Right ventricle myocardium superior (tissue), 1 donor: Measurements from ENCODE around the gene MBNL1. TPM values are rescaled to one million over a fixed set of nuclear protein-coding genes. Genes with fewer than 3 reads are reported as not detected.

Experiments
- ATAC-seq: fragments of 200-7000 bp; cut with Tn5 transposase; one replicate; pipeline ENCODE4 v1.9.1; 2020; ENCODE audit warnings: mild to moderate bottlenecking; ENCODE audit not compliant: poor library complexity
- DNase-seq: peaks from one replicate; pipeline ENCODE4 v3.0.0-alpha.2; 2020
- intact Hi-C: fragments of 100-400 bp; cut with DNase I; formaldehyde crosslinking; loops from one replicate; pipeline ENCODE4 v1.11.2; 2022
- total RNA-seq: library from RNA; stranded (reverse); fragmentation: NEBNext Ultra II Directional; extraction: Animal tissue kit (Norgen Biotek cat#: 25700); gene quantifications from one replicate; pipeline ENCODE4 v1.2.1, GENCODE V29; 2021
- donor health status: DM: no; HTN: yes; CAD: no; lungs with severe emphysema.

Gene MBNL1
- total RNA-seq, 1 donor from 2014 or later: 182 TPM

GRCh38 chr3:152307829-152308474 lies 39.2 kb downstream of the MBNL1 start:
- ATAC-seq (peak; percentile 30), DNase-seq (no peak)
- intact Hi-C loops: no loop called here

DNA sequence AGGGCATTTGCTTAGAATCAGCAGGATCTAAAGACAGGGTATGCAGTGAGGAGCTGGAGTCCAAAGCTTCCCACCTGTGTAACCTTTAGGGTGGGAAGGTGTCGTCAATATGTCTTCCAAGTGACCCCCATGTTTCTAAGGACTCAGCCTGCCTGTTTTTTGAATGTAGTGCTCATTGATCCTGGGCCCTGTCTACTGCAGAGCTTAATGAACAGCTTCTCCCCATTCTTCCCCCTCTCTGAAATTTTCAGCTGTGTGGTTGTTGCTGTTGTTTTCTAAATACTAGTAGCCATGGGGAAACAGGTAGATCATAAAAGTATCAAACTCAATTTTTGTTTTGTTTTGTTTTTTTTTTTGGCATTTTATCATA lies 39.7 kb downstream of the MBNL1 start:
- ATAC-seq: peak; percentile 9
- intact Hi-C loops: no loop called here
- no peak for DNase-seq

DNA sequence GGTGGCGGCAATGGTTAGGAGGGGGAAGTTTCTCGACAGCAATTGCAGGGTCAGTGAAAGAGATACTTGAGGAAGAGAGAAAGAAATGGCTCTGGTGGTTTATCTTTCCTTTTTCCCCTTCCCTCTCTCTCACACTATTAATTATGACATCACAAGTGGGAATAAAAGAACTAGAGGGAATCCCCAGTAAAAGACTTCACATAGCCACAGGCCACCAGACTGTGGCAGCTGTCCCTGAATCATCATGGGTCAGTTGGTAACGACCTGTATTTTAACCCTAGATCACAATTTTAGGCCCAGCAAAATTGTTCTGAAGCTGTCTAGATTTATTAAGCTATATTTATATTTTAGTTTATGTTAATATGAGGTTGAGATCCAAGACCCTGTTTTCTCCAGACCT lies 40.3 kb downstream of the MBNL1 start:
- DNase-seq (no peak), ATAC-seq (peak; percentile 25)
- intact Hi-C loops: no loop called here

GRCh38 chr3:152309535-152310307 lies 41.0 kb downstream of the MBNL1 start:
- intact Hi-C loops: no loop called here
- ATAC-seq: no peak
- DNase-seq: no peak

DNA sequence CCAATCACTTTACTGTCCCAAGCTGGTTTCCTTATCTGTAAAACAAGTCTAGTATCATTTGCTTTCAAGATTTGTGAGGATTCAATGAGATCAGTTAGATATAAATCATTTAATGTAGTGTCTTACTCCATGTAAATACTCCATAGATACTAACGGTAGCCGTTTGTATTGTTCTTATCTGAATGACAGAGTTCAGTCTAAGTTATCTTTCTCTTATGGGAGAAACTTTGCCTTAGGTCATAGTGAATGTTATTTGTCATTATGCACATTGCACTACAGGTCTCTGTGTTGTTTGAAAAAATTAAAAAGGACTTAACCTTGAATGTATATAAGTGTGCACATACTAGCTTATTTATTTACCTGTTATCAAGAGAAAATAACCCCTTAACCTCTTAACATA lies 44.7 kb downstream of the MBNL1 start:
- no peak for ATAC-seq
- DNase-seq: no peak
- intact Hi-C loops: no loop called here

DNA sequence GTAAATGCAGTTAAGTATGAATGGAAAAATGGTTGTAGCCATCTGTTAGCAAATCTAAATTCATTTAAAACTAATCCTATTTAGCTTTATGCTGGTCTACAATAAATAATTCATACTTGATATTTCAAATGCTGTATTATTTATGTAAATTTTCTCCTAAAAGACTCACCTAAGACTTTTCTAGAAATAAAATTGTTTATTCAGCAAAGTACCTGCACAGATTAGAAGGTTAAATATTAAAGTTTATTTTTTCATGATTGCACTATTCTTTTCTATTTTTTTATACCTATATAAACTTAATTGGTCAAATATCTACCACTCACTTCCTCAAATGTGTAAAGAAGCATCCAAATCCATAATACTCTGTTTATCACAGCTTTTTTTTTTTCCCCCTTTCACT lies 45.2 kb downstream of the MBNL1 start:
- intact Hi-C loops: no loop called here

GRCh38 chr3:152314677-152315353 lies 46.1 kb downstream of the MBNL1 start:
- no peak for DNase-seq
- intact Hi-C loops: no loop called here
- ATAC-seq: peak; percentile 69

More for the DNA sequence above, 45.2 kb downstream of the MBNL1 start:
- ATAC-seq (no peak), DNase-seq (no peak)

GRCh38 chr3:152315623-152316022 lies 46.9 kb downstream of the MBNL1 start:
- ATAC-seq: peak; percentile 50
- DNase-seq: peak; percentile 40
- intact Hi-C loops: no loop called here

DNA sequence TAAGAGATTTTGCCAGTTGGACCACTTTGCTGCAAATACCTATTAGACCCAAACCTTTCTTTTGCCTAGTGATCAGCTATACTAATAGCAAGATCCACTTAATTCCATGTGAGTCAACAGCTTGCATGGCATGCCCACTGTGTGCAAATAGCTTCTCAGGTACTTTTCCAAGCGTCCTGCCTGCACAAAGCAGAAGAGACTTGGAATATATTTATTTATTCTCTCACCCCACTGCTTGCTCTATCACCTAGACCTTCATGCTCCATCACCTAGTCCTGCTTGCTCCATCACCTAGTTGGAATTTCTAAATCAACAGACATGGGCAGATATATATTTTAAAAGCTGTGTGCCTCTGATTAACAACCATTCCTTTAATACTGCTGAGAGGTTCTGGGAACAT lies 47.6 kb downstream of the MBNL1 start:
- intact Hi-C loops: no loop called here
- ATAC-seq (no peak), DNase-seq (no peak)

DNA sequence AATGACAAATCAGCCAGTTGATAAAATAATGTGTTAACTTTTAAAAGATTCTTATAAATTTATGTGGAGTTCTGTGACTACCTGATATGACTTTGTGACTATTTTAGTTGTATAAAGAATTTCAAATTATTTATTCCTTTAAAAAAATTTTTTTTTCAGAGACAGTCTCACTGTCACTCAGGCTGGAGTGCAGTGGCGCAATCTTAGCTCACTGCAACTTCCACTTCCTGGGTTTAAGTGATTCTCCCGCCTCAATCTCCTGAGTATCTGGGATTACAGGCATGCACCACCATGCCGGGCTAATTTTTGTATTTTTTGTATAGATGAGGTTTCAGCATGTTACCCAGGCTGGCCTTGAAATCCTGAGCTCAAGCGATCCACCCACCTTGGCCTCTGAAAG lies 48.5 kb downstream of the MBNL1 start:
- intact Hi-C loops: no loop called here
- peak; percentile 50 for DNase-seq
- ATAC-seq: no peak

- no peak for ATAC-seq
- intact Hi-C loops: no loop called here
- DNase-seq: no peak
These were observed 49.2 kb downstream of the MBNL1 start for GRCh38 chr3:152317956-152318355.

DNA sequence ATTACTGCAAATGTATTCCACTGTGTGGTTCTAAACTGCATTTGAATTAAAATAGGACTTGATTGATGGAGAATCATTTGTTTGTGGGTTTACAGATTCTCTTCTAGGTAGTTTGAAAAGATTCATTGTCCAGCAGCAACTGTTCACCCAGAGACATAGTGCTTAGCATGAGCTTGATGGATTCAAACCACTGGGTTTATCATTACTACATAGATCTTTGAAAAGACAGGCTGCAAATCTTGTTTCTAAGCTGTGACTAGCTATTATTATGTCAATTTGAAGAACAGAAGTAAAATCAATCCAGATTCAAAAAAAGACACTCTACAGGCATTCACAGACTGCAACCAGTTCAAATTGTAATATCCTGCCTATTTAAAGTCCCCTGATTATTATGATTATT lies 49.8 kb downstream of the MBNL1 start:
- intact Hi-C loops: no loop called here
- ATAC-seq (no peak), DNase-seq (no peak)

GRCh38 chr3:152319256-152319655 lies 50.5 kb downstream of the MBNL1 start:
- ATAC-seq: no peak
- no peak for DNase-seq
- intact Hi-C loops: no loop called here

- intact Hi-C loops: no loop called here
- DNase-seq (no peak), ATAC-seq (peak; percentile 42)
These were observed 51.3 kb downstream of the MBNL1 start for GRCh38 chr3:152319831-152320617.

- ATAC-seq (no peak), DNase-seq (no peak)
- intact Hi-C loops: no loop called here
These were observed 52.6 kb downstream of the MBNL1 start for GRCh38 chr3:152321200-152321954.

GRCh38 chr3:152321955-152322377 lies 53.2 kb downstream of the MBNL1 start:
- intact Hi-C loops: no loop called here
- no peak for ATAC-seq

DNA sequence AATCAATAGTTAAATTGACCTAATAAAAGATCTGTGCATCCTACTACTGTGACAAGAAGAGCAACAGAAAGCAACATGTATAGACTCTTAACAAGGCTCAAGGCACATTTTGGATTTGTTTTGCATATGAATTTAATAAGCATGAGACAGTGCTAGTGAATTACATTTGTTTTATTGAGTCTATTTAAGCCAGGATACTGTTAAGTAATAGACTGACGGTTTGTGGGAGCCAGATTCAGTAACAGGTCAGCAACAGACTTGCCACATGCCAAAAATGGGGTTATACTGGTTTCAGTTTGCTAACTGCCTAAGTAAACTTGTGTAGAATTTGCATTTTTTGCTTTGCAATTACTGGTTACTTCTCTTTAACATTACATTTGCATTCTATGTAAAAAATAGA lies 54.0 kb downstream of the MBNL1 start:
- ATAC-seq (peak; percentile 41), DNase-seq (no peak)
- intact Hi-C loops: no loop called here

More at GRCh38 chr3:152321955-152322377, 53.2 kb downstream of the MBNL1 start:
- DNase-seq: no peak

- intact Hi-C loops: no loop called here
- ATAC-seq: no peak
- no peak for DNase-seq
These were observed 55.1 kb downstream of the MBNL1 start for GRCh38 chr3:152323834-152324233.
